ENCODE measurements around the gene RGL1.

DNA sequence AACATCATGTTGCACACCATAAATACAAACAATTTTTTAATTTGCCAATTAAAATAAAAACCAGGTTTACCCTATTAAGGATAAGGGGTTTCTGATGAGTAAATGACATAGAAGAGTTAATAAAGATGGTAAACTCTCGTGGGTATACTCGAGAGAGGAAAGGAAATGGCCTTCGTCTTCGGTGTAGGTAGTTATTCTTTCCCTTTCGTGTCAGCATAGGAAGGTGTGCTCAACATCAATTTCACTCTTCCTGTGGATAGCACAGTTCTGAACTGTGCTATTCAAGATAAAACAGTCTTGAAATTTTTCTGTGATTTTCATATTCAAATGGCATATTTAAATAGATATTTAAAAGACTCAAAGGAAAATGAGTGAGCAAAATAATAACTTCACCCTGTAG is 98.2 kb downstream of the RGL1 start:
- TF ChIP-seq, protein P1, sequence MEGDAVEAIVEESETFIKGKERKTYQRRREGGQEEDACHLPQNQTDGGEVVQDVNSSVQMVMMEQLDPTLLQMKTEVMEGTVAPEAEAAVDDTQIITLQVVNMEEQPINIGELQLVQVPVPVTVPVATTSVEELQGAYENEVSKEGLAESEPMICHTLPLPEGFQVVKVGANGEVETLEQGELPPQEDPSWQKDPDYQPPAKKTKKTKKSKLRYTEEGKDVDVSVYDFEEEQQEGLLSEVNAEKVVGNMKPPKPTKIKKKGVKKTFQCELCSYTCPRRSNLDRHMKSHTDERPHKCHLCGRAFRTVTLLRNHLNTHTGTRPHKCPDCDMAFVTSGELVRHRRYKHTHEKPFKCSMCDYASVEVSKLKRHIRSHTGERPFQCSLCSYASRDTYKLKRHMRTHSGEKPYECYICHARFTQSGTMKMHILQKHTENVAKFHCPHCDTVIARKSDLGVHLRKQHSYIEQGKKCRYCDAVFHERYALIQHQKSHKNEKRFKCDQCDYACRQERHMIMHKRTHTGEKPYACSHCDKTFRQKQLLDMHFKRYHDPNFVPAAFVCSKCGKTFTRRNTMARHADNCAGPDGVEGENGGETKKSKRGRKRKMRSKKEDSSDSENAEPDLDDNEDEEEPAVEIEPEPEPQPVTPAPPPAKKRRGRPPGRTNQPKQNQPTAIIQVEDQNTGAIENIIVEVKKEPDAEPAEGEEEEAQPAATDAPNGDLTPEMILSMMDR (IDR thresholded peaks at IDR 0.05) = no peak
- TF ChIP-seq POLR2A (IDR thresholded peaks at IDR 0.05) = no peak
